Measurements from ENCODE around the gene NF2.

The NF2 gene

DNA sequence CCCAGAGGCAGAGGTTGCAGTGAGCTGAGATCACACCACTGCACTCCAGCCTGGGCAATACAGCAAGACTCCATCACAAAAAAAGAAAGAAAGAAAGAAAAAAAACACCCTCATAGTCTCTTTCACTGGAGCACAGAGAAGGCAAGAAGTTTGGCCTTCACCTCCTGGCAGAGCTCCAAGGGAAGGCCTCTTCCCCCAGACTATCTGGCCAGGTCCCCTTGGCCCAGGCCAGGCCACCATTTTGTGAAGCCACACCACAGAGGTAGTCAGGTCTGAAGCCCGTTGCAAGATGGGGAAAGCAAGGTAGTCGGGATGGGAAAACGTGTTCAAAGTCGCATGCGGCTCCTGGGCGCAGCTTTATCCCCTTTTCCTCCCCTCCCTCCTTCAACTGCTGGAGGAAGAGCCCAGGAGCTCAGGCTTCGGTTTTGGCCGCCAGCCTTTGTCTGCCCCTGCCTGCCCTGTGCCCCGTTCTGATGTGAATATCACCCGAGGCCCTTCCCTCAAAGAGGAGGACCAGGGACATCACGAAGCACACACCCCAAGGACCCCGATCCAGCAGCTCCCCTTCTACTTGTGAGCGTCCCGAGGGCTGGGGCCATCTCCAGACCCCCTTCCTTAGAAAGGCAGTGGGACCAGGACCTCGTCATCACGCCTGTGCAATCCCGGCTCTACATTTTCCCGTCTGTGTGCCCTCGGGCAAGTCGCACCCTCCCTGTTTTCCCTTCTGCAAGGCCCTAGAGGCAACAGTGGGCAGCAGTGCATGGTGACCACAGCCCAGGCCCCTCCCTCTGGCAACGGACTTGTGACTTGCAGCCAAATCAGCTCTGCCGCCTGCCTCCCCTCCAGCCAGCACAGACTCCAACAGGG, 134.1 kb downstream of the NF2 start:
- Histone ChIP-seq H3K4me3 (ENCODE audit: low read length) (no peak overlapping the region), H3K36me3 (replicated peaks; ENCODE audit: low read depth, low read length) (no peaks in the 10 kb centered on the region), H3K9me3 (ENCODE audit: insufficient read depth, low read length) (no peaks in the 10 kb centered on the region), H2AFZ (ENCODE audit: low read depth, low read length) (no peak overlapping the region), H3K4me1 (ENCODE audit: low read length) (peaks cover 17% of the 10 kb centered on the region), H3K9ac (ENCODE audit: low read length) (no peak overlapping the region), H3K79me2 (ENCODE audit: low read length) (no peaks in the 10 kb centered on the region), H3K27me3 (ENCODE audit: low read depth, low read length) (no peaks in the 10 kb centered on the region), H3K27ac (ENCODE audit: low read length) (no peak overlapping the region), H3K4me2 (ENCODE audit: low read length) (no peak overlapping the region), H4K20me1 (ENCODE audit: insufficient read depth, low read length) (no peaks in the 10 kb centered on the region)
- no peak for TF ChIP-seq EZH2phosphoT487 (IDR thresholded peaks at IDR 0.05; ENCODE audit: low read depth)
- TF ChIP-seq, protein P1, sequence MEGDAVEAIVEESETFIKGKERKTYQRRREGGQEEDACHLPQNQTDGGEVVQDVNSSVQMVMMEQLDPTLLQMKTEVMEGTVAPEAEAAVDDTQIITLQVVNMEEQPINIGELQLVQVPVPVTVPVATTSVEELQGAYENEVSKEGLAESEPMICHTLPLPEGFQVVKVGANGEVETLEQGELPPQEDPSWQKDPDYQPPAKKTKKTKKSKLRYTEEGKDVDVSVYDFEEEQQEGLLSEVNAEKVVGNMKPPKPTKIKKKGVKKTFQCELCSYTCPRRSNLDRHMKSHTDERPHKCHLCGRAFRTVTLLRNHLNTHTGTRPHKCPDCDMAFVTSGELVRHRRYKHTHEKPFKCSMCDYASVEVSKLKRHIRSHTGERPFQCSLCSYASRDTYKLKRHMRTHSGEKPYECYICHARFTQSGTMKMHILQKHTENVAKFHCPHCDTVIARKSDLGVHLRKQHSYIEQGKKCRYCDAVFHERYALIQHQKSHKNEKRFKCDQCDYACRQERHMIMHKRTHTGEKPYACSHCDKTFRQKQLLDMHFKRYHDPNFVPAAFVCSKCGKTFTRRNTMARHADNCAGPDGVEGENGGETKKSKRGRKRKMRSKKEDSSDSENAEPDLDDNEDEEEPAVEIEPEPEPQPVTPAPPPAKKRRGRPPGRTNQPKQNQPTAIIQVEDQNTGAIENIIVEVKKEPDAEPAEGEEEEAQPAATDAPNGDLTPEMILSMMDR (IDR thresholded peaks at IDR 0.05; ENCODE audit: low read depth, low read length) = no peak

DNA sequence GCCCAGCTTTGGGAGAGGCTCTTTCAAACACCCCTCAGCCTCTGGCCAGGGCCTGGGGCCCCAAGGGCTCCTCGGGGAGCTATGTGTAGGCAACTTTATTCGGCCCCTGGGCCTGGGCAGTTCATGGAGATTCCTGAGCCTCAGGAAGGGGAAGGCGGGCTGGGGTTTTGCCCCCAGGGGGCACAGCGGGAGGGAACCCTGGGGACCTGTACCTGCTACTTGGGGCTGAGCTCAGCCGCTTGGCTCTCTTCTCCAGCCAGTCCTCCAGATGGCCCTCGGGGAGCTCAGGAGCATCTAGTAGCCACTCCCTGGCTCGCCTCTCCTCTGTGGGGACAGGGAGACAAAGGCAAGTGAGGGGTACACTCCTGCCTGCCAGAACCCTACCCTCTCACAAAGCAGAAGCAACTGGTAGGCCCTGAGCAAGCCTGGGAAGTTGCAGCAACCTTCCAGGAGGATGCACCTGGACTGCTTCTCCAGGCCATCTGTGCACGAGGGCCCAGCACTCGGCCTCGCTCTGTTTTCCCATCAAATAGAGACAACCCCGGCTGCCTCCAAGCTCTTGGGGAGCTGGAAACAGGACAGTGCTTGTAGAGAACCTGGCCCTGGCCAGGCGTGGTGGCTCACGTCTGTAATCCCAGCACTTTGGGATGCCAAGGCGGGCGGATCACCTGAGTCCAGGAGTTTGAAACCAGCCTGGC, 134.8 kb downstream of the NF2 start:
- TF ChIP-seq EZH2phosphoT487 (IDR thresholded peaks at IDR 0.05; ENCODE audit: low read depth) = no peak
- TF ChIP-seq, protein P1 (IDR thresholded peaks at IDR 0.05; ENCODE audit: low read depth, low read length) = no peak
- H3K9me3 ChIP-seq (ENCODE audit: insufficient read depth, low read length) = no peaks in the 10 kb centered on the region
- H3K4me2 ChIP-seq (ENCODE audit: low read length) = no peak overlapping the region
- no peak overlapping the region for H3K27ac ChIP-seq (ENCODE audit: low read length)
- no peaks in the 10 kb centered on the region for H3K36me3 ChIP-seq (replicated peaks; ENCODE audit: low read depth, low read length)
- H3K4me1 ChIP-seq (ENCODE audit: low read length) = peaks cover 12% of the 10 kb centered on the region
- H4K20me1 ChIP-seq (ENCODE audit: insufficient read depth, low read length) = no peaks in the 10 kb centered on the region
- H3K27me3 ChIP-seq (ENCODE audit: low read depth, low read length) = no peaks in the 10 kb centered on the region
- H2AFZ ChIP-seq (ENCODE audit: low read depth, low read length) = no peak overlapping the region
- no peak overlapping the region for H3K9ac ChIP-seq (ENCODE audit: low read length)
- no peaks in the 10 kb centered on the region for H3K79me2 ChIP-seq (ENCODE audit: low read length)
- no peak overlapping the region for H3K4me3 ChIP-seq (ENCODE audit: low read length)

DNA sequence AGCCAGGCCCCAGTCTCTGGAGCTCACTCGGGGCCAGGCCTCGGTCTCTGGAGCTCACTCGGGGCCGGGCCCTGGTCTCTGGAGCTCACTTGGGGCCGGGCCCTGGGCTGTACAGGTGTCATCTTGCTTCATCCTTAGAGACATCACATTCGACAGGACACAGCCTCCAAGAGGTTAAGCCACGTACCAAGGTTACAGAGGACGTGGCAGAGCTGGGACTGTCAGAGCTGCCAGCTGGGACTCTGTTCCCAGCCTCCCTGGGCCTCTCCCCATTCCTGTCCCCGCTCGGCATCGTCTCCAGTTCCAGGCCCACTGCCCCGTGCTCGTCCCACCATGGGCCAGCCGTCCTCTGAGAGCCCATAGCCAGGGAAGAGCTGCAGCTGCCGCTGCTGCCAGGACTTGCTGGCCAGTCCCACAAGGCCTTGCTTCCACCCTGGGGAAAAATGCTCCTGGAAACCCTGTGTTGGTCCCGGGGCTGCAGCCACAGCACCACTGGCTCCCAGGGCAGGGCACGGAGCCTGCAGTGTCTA, 136.0 kb downstream of the NF2 start:
- H3K79me2 ChIP-seq (ENCODE audit: low read length) = no peaks in the 10 kb centered on the region
- H3K27me3 ChIP-seq (ENCODE audit: low read depth, low read length) = no peaks in the 10 kb centered on the region
- H3K9ac ChIP-seq (ENCODE audit: low read length) = no peak overlapping the region
- H3K4me2 ChIP-seq (ENCODE audit: low read length) = no peak overlapping the region
- H4K20me1 ChIP-seq (ENCODE audit: insufficient read depth, low read length) = no peaks in the 10 kb centered on the region
- no peaks in the 10 kb centered on the region for H3K9me3 ChIP-seq (ENCODE audit: insufficient read depth, low read length)
- TF ChIP-seq, protein P1 (IDR thresholded peaks at IDR 0.05; ENCODE audit: low read depth, low read length) = no peak
- TF ChIP-seq EZH2phosphoT487 (IDR thresholded peaks at IDR 0.05; ENCODE audit: low read depth) = no peak
- H3K36me3 ChIP-seq (replicated peaks; ENCODE audit: low read depth, low read length) = no peaks in the 10 kb centered on the region
- H2AFZ ChIP-seq (ENCODE audit: low read depth, low read length) = no peak overlapping the region
- no peak overlapping the region for H3K27ac ChIP-seq (ENCODE audit: low read length)
- no peak overlapping the region for H3K4me3 ChIP-seq (ENCODE audit: low read length)
- H3K4me1 ChIP-seq (ENCODE audit: low read length) = peaks cover under 1% of the 10 kb centered on the region; the same call in 1 of the 2 replicates

DNA sequence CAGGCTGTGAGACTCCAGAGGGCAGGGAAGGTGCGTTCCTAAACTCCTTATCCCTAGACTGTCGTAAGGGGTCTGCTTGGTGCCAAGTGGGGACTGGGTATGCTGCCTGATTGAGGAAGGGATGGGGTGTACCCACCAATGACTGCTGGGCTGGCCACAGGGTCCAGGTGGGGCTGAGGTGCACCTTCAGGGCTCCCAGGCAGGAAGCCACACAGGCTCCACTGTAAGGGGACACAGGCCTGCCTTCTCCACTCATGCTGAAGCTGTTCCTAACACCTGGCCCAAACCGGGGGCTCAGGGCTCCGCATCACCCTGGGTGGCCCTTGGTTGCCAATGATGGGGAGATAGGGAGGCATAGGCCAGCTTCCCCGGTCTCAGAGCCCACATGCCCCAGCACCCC, 136.8 kb downstream of the NF2 start:
- Histone ChIP-seq H3K36me3 (replicated peaks; ENCODE audit: low read depth, low read length) (no peaks in the 10 kb centered on the region), H3K27ac (ENCODE audit: low read length) (no peak overlapping the region)

More for the DNA sequence above, 136.8 kb downstream of the NF2 start:
- Histone ChIP-seq H3K4me1 (ENCODE audit: low read length) (no peaks in the 10 kb centered on the region), H4K20me1 (ENCODE audit: insufficient read depth, low read length) (no peaks in the 10 kb centered on the region), H3K4me2 (ENCODE audit: low read length) (no peak overlapping the region), H3K9ac (ENCODE audit: low read length) (no peak overlapping the region), H2AFZ (ENCODE audit: low read depth, low read length) (no peak overlapping the region), H3K4me3 (ENCODE audit: low read length) (no peak overlapping the region), H3K27me3 (ENCODE audit: low read depth, low read length) (no peaks in the 10 kb centered on the region), H3K79me2 (ENCODE audit: low read length) (no peaks in the 10 kb centered on the region), H3K9me3 (ENCODE audit: insufficient read depth, low read length) (no peaks in the 10 kb centered on the region)
- TF ChIP-seq EZH2phosphoT487 (IDR thresholded peaks at IDR 0.05; ENCODE audit: low read depth) = no peak
- TF ChIP-seq, protein P1 (IDR thresholded peaks at IDR 0.05; ENCODE audit: low read depth, low read length) = no peak

Measured in OCI-LY3 (cell line).